A549 (cell line): ENCODE data around the gene ZBTB8OS. TPM values are rescaled to one million over a fixed set of nuclear protein-coding genes. Genes with fewer than 3 reads are reported as not detected.
A peak's percentile ranks its signal among the peaks of the same experiment; 100 is the strongest.

ENCODE experiments used
- BHLHE40 ChIP-seq: IDR thresholded peaks from 2 replicates; pipeline ENCODE4 v1.6.1; 2012; ENCODE audit warnings: low read depth, low read length, inconsistent platforms
- CBX2 ChIP-seq: fragments of 200-600 bp; sonication (generic); IDR thresholded peaks from 2 replicates; pipeline ENCODE4 v1.6.1; 2016; ENCODE audit warnings: low read depth, mild to moderate bottlenecking, borderline replicate concordance
- CEBPB ChIP-seq, 2 experiments: fragments of >200 bp in 1 of 2; sonication (Bioruptor Twin) in 1 of 2; formaldehyde crosslinking in 1 of 2; IDR thresholded peaks; 2 replicates each; pipeline ENCODE4 v1.6.1; 2012 to 2016
- EHF ChIP-seq: fragments of 250-450 bp; sonication (Bioruptor Pico); IDR thresholded peaks from 2 replicates; pipeline ENCODE4 v1.5.0; 2020; ENCODE audit warnings: mild to moderate bottlenecking
- FOSL2 ChIP-seq, 2 experiments: fragments of 450-650 bp in 1 of 2; fragments of >200 bp in 1 of 2; sonication (Bioruptor Twin) in 1 of 2; formaldehyde crosslinking; IDR thresholded peaks; 2 replicates each; pipeline versions ENCODE4 v1.5.0 to v1.6.1; 2016 to 2020; ENCODE audit warnings: mild to moderate bottlenecking in 1 of 2, moderate library complexity in 1 of 2
- HDAC2 ChIP-seq: fragments of 200-600 bp; sonication (generic); IDR thresholded peaks from 2 replicates; pipeline ENCODE4 v1.6.1; 2016
- HEYL ChIP-seq: fragments of 250-450 bp; sonication (Bioruptor Pico); IDR thresholded peaks from 2 replicates; pipeline ENCODE4 v1.8.0; 2021; ENCODE audit warnings: mild to moderate bottlenecking, moderate library complexity
- HOXB13 ChIP-seq: fragments of 250-450 bp; sonication (Bioruptor Pico); IDR thresholded peaks from 2 replicates; pipeline ENCODE4 v1.5.0; 2020; ENCODE audit warnings: low read depth, mild to moderate bottlenecking, moderate library complexity
- JUNB ChIP-seq: fragments of >200 bp; sonication (Bioruptor Twin); formaldehyde crosslinking; IDR thresholded peaks from 2 replicates; pipeline ENCODE4 v1.6.1; 2016
- KDM1A ChIP-seq: fragments of 200-600 bp; sonication (generic); IDR thresholded peaks from 2 replicates; pipeline ENCODE4 v1.6.1; 2016; ENCODE audit warnings: low read depth, mild to moderate bottlenecking
- NFE2L2 ChIP-seq: fragments of 150-350 bp; conservative IDR thresholded peaks from 2 replicates; pipeline ENCODE4 v1.6.1; 2014; ENCODE audit warnings: low read length
- PHF8 ChIP-seq: fragments of 200-600 bp; sonication (generic); IDR thresholded peaks from 2 replicates; pipeline ENCODE4 v1.6.1; 2016; ENCODE audit warnings: low read depth, mild to moderate bottlenecking, antibody characterized with exemption, moderate library complexity, borderline replicate concordance
- POLR2AphosphoS2 ChIP-seq: conservative IDR thresholded peaks from 2 replicates; pipeline ENCODE4 v1.6.1; 2012; ENCODE audit warnings: low read length, improper control_type of control experiment, inconsistent platforms
- SMC3 ChIP-seq: fragments of >200 bp; sonication (Bioruptor Twin); formaldehyde crosslinking; IDR thresholded peaks from 3 replicates; pipeline ENCODE4 v1.6.1; 2018; ENCODE audit warnings: inconsistent platforms
- TFCP2L1 ChIP-seq: fragments of 250-450 bp; sonication (Bioruptor Pico); IDR thresholded peaks from 2 replicates; pipeline ENCODE4 v1.5.0; 2021; ENCODE audit warnings: mild to moderate bottlenecking
- TP53 ChIP-seq: fragments of 250-450 bp; sonication (Bioruptor Pico); IDR thresholded peaks from 2 replicates; pipeline ENCODE4 v1.5.0; 2021; ENCODE audit warnings: mild to moderate bottlenecking, moderate library complexity
- ZNF302 ChIP-seq: fragments of 250-450 bp; sonication (Bioruptor Pico); IDR thresholded peaks from 2 replicates; pipeline ENCODE4 v1.9.0; 2021; ENCODE audit warnings: inconsistent platforms, mild to moderate bottlenecking, moderate library complexity
- ZSCAN20 ChIP-seq: fragments of 250-450 bp; sonication (Bioruptor Pico); IDR thresholded peaks from 2 replicates; pipeline ENCODE4 v1.8.0; 2022; ENCODE audit warnings: mild to moderate bottlenecking, moderate library complexity
- polyA plus RNA-seq, 4 experiments: library from polyadenylated mRNA; depleted of rRNA in 3 of 4; stranded (reverse); fragments of >200 nt; fragmentation: RNase III in 1 of 4; extraction: RNeasy Plus Mini Kit Qiagen cat#74134 plus additional on column Dnase treatment in 1 of 4; gene quantifications; 2 replicates in 3 of 4; 3 replicates in 1 of 4; pipeline ENCODE4 v1.2.3, GENCODE V29; 2011 to 2017
- TF ChIP-seq, protein P1 (sequence below): fragments of 200-600 bp; sonication (generic); IDR thresholded peaks from 2 replicates; pipeline ENCODE4 v1.6.1; 2016; ENCODE audit warnings: antibody characterized with exemption, mild to moderate bottlenecking, moderate library complexity
- TF ChIP-seq, protein P2 (sequence below): fragments of 250-450 bp; sonication (Bioruptor Pico); IDR thresholded peaks from 2 replicates; pipeline ENCODE4 v1.5.0; 2020; ENCODE audit warnings: low read depth, mild to moderate bottlenecking, moderate library complexity
- TF ChIP-seq, protein P3 (sequence below): fragments of 150-350 bp; IDR thresholded peaks from 2 replicates; pipeline ENCODE4 v1.6.1; 2014; ENCODE audit warnings: low read depth, mild to moderate bottlenecking, low read length
- TF ChIP-seq, protein P4 (sequence below): fragments of 450-650 bp; IDR thresholded peaks from 2 replicates; pipeline ENCODE4 v1.6.1; 2014; ENCODE audit warnings: antibody characterized with exemption

ZBTB8OS gene
- polyA plus RNA-seq, 2 of the 4 experiments (the other 2 are of a cell fraction): 85.4 to 101 TPM

DNA sequence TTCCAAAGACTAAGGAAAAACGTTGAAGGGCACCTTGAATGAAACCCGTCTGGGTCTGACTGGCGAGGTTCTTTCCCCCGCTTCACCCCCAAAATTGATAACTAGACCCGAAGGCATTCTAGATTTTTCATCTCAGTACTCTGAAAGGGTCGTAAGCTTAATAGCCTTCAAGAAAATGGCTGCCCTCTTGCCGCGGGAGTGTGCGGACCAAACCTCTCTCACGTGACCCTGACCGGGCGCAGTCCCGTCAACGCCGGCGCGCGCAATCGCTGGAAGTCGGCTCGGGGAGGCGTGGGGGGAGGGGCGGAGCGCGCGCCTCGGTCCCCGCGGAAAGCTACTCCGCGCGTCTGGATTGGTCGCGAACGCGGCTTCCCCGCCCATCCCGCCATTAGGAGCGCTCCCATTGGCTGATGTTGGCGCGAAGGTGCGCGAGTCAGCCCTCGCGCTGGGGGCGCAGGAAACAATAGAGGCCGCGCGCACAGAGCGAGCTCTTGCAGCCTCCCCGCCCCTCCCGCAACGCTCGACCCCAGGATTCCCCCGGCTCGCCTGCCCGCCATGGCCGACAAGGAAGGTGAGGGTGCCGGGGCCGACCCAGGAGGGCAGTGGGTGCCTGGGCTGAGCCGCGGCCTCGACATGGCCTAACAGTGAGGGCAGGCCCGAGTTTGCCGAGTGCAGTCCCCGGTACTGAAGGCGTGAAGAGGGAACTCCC is 556 bp upstream of the ZBTB8OS start, which contains the start of gene RBBP4 (continued):
- TF ChIP-seq KDM1A: no peak
- TF ChIP-seq BHLHE40: peak; percentile 61; the same call in 1 of the 2 replicates
- peak; percentile 97 for TF ChIP-seq HEYL (CRISPR knock-in tag)
- TF ChIP-seq ZSCAN20 (CRISPR knock-in tag): peak; percentile 98
- peak; percentile 97 for TF ChIP-seq EHF
- no peak for TF ChIP-seq FOSL2 (IDR thresholded peaks at IDR 0.05)
- peak; percentile 24; the same call in 1 of the 2 replicates for TF ChIP-seq FOSL2 (CRISPR knock-in tag; IDR thresholded peaks at IDR 0.05)
- TF ChIP-seq HDAC2: no peak
- TF ChIP-seq TFCP2L1 (CRISPR knock-in tag): peak; percentile 95
- TF ChIP-seq CEBPB (IDR thresholded peaks at IDR 0.05): no peak
- TF ChIP-seq, protein P1, sequence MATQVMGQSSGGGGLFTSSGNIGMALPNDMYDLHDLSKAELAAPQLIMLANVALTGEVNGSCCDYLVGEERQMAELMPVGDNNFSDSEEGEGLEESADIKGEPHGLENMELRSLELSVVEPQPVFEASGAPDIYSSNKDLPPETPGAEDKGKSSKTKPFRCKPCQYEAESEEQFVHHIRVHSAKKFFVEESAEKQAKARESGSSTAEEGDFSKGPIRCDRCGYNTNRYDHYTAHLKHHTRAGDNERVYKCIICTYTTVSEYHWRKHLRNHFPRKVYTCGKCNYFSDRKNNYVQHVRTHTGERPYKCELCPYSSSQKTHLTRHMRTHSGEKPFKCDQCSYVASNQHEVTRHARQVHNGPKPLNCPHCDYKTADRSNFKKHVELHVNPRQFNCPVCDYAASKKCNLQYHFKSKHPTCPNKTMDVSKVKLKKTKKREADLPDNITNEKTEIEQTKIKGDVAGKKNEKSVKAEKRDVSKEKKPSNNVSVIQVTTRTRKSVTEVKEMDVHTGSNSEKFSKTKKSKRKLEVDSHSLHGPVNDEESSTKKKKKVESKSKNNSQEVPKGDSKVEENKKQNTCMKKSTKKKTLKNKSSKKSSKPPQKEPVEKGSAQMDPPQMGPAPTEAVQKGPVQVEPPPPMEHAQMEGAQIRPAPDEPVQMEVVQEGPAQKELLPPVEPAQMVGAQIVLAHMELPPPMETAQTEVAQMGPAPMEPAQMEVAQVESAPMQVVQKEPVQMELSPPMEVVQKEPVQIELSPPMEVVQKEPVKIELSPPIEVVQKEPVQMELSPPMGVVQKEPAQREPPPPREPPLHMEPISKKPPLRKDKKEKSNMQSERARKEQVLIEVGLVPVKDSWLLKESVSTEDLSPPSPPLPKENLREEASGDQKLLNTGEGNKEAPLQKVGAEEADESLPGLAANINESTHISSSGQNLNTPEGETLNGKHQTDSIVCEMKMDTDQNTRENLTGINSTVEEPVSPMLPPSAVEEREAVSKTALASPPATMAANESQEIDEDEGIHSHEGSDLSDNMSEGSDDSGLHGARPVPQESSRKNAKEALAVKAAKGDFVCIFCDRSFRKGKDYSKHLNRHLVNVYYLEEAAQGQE: peak; percentile 60
- peak; percentile 94 for TF ChIP-seq ZNF302 (CRISPR knock-in tag)
- TF ChIP-seq, protein P2, sequence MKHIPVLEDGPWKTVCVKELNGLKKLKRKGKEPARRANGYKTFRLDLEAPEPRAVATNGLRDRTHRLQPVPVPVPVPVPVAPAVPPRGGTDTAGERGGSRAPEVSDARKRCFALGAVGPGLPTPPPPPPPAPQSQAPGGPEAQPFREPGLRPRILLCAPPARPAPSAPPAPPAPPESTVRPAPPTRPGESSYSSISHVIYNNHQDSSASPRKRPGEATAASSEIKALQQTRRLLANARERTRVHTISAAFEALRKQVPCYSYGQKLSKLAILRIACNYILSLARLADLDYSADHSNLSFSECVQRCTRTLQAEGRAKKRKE (CRISPR knock-in tag): peak; percentile 99
- TF ChIP-seq, protein P3, sequence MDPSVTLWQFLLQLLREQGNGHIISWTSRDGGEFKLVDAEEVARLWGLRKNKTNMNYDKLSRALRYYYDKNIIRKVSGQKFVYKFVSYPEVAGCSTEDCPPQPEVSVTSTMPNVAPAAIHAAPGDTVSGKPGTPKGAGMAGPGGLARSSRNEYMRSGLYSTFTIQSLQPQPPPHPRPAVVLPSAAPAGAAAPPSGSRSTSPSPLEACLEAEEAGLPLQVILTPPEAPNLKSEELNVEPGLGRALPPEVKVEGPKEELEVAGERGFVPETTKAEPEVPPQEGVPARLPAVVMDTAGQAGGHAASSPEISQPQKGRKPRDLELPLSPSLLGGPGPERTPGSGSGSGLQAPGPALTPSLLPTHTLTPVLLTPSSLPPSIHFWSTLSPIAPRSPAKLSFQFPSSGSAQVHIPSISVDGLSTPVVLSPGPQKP: no peak
- TF ChIP-seq PHF8: peak; percentile 88; the same call in 1 of the 2 replicates
- peak; percentile 99 for TF ChIP-seq HOXB13
- no peak for TF ChIP-seq POLR2AphosphoS2
- no peak for TF ChIP-seq SMC3
- peak; percentile 97 for TF ChIP-seq TP53
- TF ChIP-seq, protein P4, sequence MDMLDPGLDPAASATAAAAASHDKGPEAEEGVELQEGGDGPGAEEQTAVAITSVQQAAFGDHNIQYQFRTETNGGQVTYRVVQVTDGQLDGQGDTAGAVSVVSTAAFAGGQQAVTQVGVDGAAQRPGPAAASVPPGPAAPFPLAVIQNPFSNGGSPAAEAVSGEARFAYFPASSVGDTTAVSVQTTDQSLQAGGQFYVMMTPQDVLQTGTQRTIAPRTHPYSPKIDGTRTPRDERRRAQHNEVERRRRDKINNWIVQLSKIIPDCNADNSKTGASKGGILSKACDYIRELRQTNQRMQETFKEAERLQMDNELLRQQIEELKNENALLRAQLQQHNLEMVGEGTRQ: peak; percentile 84
- no peak for TF ChIP-seq CBX2
- no peak for TF ChIP-seq NFE2L2
- no peak for TF ChIP-seq JUNB
